HEK293 (cell line): Measurements from ENCODE around the gene MAPK9.

Source experiments
- ZBTB48 ChIP-seq: fragments of 450-650 bp; formaldehyde crosslinking; IDR thresholded peaks from 2 replicates; pipeline ENCODE4 v1.5.1; 2016; ENCODE audit warnings: missing biosample characterization, missing genetic modification characterization
- TF ChIP-seq, protein P1 (sequence below): fragments of 450-650 bp; formaldehyde crosslinking; IDR thresholded peaks from 2 replicates; pipeline ENCODE4 v1.5.1; 2016; ENCODE audit warnings: missing biosample characterization, missing genetic modification characterization

GRCh38 chr5:180303226-180304015, 11.5 kb upstream of the MAPK9 start:
- TF ChIP-seq, protein P1, sequence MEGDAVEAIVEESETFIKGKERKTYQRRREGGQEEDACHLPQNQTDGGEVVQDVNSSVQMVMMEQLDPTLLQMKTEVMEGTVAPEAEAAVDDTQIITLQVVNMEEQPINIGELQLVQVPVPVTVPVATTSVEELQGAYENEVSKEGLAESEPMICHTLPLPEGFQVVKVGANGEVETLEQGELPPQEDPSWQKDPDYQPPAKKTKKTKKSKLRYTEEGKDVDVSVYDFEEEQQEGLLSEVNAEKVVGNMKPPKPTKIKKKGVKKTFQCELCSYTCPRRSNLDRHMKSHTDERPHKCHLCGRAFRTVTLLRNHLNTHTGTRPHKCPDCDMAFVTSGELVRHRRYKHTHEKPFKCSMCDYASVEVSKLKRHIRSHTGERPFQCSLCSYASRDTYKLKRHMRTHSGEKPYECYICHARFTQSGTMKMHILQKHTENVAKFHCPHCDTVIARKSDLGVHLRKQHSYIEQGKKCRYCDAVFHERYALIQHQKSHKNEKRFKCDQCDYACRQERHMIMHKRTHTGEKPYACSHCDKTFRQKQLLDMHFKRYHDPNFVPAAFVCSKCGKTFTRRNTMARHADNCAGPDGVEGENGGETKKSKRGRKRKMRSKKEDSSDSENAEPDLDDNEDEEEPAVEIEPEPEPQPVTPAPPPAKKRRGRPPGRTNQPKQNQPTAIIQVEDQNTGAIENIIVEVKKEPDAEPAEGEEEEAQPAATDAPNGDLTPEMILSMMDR (tag by site-specific recombination), result no peak
- no peak for TF ChIP-seq ZBTB48 (tag by site-specific recombination)
